Fibroblast of villous mesenchyme (primary cell): Measurements from ENCODE around the gene NPDC1. TPM values are rescaled to one million over a fixed set of nuclear protein-coding genes. Genes with fewer than 3 reads are reported as not detected.

Source experiments
- DNase-seq: peaks from one replicate; pipeline ENCODE4 v3.0.0-alpha.2; 2010; ENCODE audit warnings: low read depth
- H3K4me3 ChIP-seq: 2 replicates; pipeline ENCODE4 v1.5.1; 2011; ENCODE audit warnings: low read depth, mild to moderate bottlenecking, low read length
- CTCF ChIP-seq: IDR thresholded peaks from 2 replicates; pipeline ENCODE4 v1.5.1; 2012; ENCODE audit warnings: low read depth, mild to moderate bottlenecking, low read length; ENCODE audit not compliant: insufficient read depth
- small RNA-seq: library from RNA; depleted of rRNA; stranded (forward); fragments of <200 nt; gene quantifications from one replicate; pipeline ENCODE3, GENCODE V24; 2012
- total RNA-seq: library from RNA; depleted of rRNA; stranded (reverse); fragments of >200 nt; gene quantifications from 2 replicates; pipeline ENCODE4 v1.2.3, GENCODE V29; 2012

Gene NPDC1
- total RNA-seq, 1 donor = 13.0 TPM

DNA sequence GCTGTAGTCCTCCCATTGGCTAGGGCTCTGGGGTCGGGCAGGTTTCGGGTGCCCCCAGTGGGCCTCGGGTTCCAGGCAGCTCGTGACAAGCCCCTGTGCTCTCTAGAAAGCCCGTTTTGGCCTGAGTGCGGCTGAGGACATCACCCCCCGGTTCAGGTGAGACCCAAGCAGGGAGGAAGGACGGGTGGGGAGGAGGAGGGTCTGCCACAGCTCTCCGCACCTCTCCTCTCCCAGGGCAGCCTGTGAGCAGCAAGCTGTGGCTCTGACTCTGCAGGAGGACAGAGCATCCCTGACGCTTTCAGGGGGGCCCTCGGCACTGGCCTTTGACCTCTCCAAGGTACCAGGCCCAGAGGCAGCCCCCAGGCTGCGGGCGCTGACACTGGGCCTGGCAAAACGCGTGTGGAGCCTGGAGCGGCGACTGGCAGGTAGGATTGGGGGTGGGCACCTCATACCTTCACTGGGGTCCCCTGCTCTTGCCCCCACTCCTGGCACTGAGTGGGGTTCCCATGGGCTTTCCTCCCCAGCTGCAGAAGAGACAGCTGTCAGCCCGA lies 53.1 kb downstream of the NPDC1 start:
- peak overlapping the region; percentile 67 for H3K4me3 ChIP-seq
- no peak for TF ChIP-seq CTCF
- no peak for DNase-seq

DNA sequence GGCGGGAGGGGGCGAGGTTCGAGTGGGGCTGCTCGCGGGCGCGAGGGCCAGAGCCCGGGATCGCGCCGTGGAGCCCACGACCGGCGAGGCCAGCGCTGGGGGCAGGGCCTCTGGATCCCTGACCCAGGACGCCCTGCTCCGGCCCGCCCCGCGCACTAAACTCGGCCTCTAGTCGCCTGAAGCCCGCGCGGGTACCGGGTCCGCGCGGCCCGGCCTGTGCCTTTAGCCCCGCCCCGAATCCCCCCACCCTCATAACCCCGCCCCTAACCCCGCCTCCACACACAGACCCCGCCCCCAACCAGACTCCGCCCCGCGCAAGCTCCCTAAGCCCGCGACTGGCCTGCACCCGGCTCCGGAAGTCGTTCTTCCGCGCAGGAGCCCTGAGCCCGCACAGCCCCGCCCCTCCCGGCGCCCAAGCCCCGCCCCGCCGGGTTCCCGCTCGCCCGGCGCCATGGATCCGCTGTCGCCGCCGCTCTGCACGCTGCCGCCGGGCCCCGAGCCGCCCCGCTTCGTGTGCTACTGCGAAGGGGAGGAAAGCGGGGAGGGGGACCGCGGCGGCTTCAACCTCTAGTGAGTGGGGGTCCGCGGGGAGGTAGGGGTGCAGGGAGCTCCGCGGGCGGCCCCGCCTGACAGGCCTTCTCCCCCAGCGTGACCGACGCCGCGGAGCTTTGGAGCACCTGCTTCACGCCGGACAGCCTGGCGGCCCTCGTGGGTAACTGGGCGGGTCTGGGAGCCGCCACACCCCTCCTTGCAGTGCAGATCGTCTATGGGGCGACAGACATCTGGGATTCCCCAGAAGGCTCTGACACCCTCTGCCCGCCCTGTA lies 53.8 kb downstream of the NPDC1 start, which contains the start of gene PAXX:
TSS of gene PAXX (plus strand) at position 430 of the 826 bp plus-strand sequence. CDS start at position 452, 22 bp downstream.
- no peak for TF ChIP-seq CTCF
- peak; percentile 94 for DNase-seq
- H3K4me3 ChIP-seq = peak within 1 kb of the TSS; percentile 67

- no peak for DNase-seq
- TF ChIP-seq CTCF = no peak
Observed at GRCh38 chr9:136990242-136990911, 55.6 kb downstream of the NPDC1 start.

More at GRCh38 chr9:136990242-136990911, 55.6 kb downstream of the NPDC1 start:
- no peak overlapping the region for H3K4me3 ChIP-seq

Small RNA genes lying within 50 kb of the gene (small RNA-seq; reads per million reads assigned to genes)
- not detected for gene RF00153

Other genes with a start within 250 kb of the NPDC1 start
- 0.32 and 0.43 TPM in 2 replicates for gene CCDC183, start 249.8 kb downstream of the NPDC1 start, total RNA-seq
- gene RABL6, start 238.2 kb downstream of the NPDC1 start, total RNA-seq = 69.6 and 72.1 TPM in 2 replicates
- gene AJM1, start 203.7 kb downstream of the NPDC1 start, total RNA-seq = 0.86 and 1.3 TPM in 2 replicates
- 75.4 and 105 TPM in 2 replicates for gene PHPT1, start 196.8 kb downstream of the NPDC1 start, total RNA-seq
- 1.6 and 3.0 TPM in 2 replicates for gene MAMDC4, start 193.8 kb downstream of the NPDC1 start, total RNA-seq
- gene EDF1, start 179.9 kb downstream of the NPDC1 start, total RNA-seq = 146 and 163 TPM in 2 replicates
- 11.0 and 16.8 TPM in 2 replicates for gene TRAF2, start 159.7 kb downstream of the NPDC1 start, total RNA-seq
- 104 and 115 TPM in 2 replicates for gene FBXW5, start 101.4 kb downstream of the NPDC1 start, total RNA-seq
- 0.86 TPM in 1 of 2 replicates, not detected in the other for gene C8G, start 100.9 kb downstream of the NPDC1 start, total RNA-seq
- gene LCN12, start 93.9 kb downstream of the NPDC1 start, total RNA-seq = 0.86 TPM in 1 of 2 replicates, not detected in the other
- 10.8 and 21.9 TPM in 2 replicates for gene PTGDS, start 68.7 kb downstream of the NPDC1 start, total RNA-seq
- gene LCNL1, start 63.2 kb downstream of the NPDC1 start, total RNA-seq = 3.2 and 3.5 TPM in 2 replicates
- 9.9 and 18.0 TPM in 2 replicates for gene PAXX, start 53.8 kb downstream of the NPDC1 start, total RNA-seq
- gene CLIC3, start 49.6 kb downstream of the NPDC1 start, total RNA-seq = 19.0 and 43.2 TPM in 2 replicates
- 14.7 and 15.5 TPM in 2 replicates for gene ABCA2, start 17.9 kb downstream of the NPDC1 start, total RNA-seq
- not detected in 2 replicates for gene FUT7, start 14.1 kb downstream of the NPDC1 start, total RNA-seq
- not detected in 2 replicates for gene ENTPD2, start 7.9 kb upstream of the NPDC1 start, total RNA-seq
- gene SAPCD2, start 24.4 kb upstream of the NPDC1 start, total RNA-seq = 5.2 TPM in 2 replicates
- 16.0 and 31.2 TPM in 2 replicates for gene UAP1L1, start 31.3 kb upstream of the NPDC1 start, total RNA-seq
- gene MAN1B1, start 40.8 kb upstream of the NPDC1 start, total RNA-seq = 65.6 and 65.7 TPM in 2 replicates
- gene DPP7, start 68.6 kb upstream of the NPDC1 start, total RNA-seq = 41.5 and 44.8 TPM in 2 replicates
- under 0.01 TPM in 1 of 2 replicates, not detected in the other for gene GRIN1, start 93.0 kb upstream of the NPDC1 start, total RNA-seq
- gene LRRC26, start 123.9 kb upstream of the NPDC1 start, total RNA-seq = not detected in 2 replicates
- not detected in 2 replicates for gene TMEM210, start 125.9 kb upstream of the NPDC1 start, total RNA-seq
- gene ANAPC2, start 142.4 kb upstream of the NPDC1 start, total RNA-seq = 22.9 and 24.8 TPM in 2 replicates
- gene SSNA1, start 142.5 kb upstream of the NPDC1 start, total RNA-seq = 58.7 and 81.5 TPM in 2 replicates
- gene TPRN, start 154.6 kb upstream of the NPDC1 start, total RNA-seq = 6.9 and 8.1 TPM in 2 replicates
- gene TMEM203, start 159.5 kb upstream of the NPDC1 start, total RNA-seq = 33.2 and 40.2 TPM in 2 replicates
- gene NDOR1, start 159.5 kb upstream of the NPDC1 start, total RNA-seq = 7.8 and 11.0 TPM in 2 replicates
- gene RNF208, start 176.1 kb upstream of the NPDC1 start, total RNA-seq = under 0.01 TPM in 1 of 2 replicates, not detected in the other
- gene CYSRT1, start 179.0 kb upstream of the NPDC1 start, total RNA-seq = under 0.01 and 0.64 TPM in 2 replicates
- not detected in 2 replicates for gene RNF224, start 181.3 kb upstream of the NPDC1 start, total RNA-seq
- under 0.01 TPM in 1 of 2 replicates, not detected in the other for gene SLC34A3, start 184.7 kb upstream of the NPDC1 start, total RNA-seq
- 151 and 218 TPM in 2 replicates for gene TUBB4B, start 195.1 kb upstream of the NPDC1 start, total RNA-seq
- gene STPG3, start 205.1 kb upstream of the NPDC1 start, total RNA-seq = not detected in 2 replicates
- gene NELFB, start 209.2 kb upstream of the NPDC1 start, total RNA-seq = 47.1 and 48.6 TPM in 2 replicates
- gene TOR4A, start 231.5 kb upstream of the NPDC1 start, total RNA-seq = 39.3 and 42.3 TPM in 2 replicates